DOHH2 (cell line): ENCODE results near the gene KLF9.

Source experiments
- EZH2phosphoT487 ChIP-seq: fragments of 200-600 bp; sonication (generic); IDR thresholded peaks from 2 replicates; pipeline ENCODE4 v1.6.1; 2017; ENCODE audit warnings: borderline replicate concordance, mild to moderate bottlenecking, antibody characterized with exemption, low read length, moderate library complexity, mixed read lengths
- TF ChIP-seq, protein P1 (sequence below): fragments of 200-600 bp; sonication (generic); IDR thresholded peaks from one replicate; pipeline ENCODE4 v1.5.1; 2014; ENCODE audit warnings: antibody characterized with exemption, mild to moderate bottlenecking, low read depth, low read length; ENCODE audit not compliant: poor library complexity, severe bottlenecking

- TF ChIP-seq, protein P1, sequence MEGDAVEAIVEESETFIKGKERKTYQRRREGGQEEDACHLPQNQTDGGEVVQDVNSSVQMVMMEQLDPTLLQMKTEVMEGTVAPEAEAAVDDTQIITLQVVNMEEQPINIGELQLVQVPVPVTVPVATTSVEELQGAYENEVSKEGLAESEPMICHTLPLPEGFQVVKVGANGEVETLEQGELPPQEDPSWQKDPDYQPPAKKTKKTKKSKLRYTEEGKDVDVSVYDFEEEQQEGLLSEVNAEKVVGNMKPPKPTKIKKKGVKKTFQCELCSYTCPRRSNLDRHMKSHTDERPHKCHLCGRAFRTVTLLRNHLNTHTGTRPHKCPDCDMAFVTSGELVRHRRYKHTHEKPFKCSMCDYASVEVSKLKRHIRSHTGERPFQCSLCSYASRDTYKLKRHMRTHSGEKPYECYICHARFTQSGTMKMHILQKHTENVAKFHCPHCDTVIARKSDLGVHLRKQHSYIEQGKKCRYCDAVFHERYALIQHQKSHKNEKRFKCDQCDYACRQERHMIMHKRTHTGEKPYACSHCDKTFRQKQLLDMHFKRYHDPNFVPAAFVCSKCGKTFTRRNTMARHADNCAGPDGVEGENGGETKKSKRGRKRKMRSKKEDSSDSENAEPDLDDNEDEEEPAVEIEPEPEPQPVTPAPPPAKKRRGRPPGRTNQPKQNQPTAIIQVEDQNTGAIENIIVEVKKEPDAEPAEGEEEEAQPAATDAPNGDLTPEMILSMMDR = no peak
- no peak for TF ChIP-seq EZH2phosphoT487
Measured at GRCh38 chr9:70409800-70410199, 4.7 kb downstream of the KLF9 start.
